ENCODE measurements around the gene MGAT5B. TPM values are rescaled to one million over a fixed set of nuclear protein-coding genes. Genes with fewer than 3 reads are reported as not detected.

The MGAT5B gene
- total RNA-seq, 6 experiments from 2014 or later = 1.5 to 2.3 (median 1.8) TPM

DNA sequence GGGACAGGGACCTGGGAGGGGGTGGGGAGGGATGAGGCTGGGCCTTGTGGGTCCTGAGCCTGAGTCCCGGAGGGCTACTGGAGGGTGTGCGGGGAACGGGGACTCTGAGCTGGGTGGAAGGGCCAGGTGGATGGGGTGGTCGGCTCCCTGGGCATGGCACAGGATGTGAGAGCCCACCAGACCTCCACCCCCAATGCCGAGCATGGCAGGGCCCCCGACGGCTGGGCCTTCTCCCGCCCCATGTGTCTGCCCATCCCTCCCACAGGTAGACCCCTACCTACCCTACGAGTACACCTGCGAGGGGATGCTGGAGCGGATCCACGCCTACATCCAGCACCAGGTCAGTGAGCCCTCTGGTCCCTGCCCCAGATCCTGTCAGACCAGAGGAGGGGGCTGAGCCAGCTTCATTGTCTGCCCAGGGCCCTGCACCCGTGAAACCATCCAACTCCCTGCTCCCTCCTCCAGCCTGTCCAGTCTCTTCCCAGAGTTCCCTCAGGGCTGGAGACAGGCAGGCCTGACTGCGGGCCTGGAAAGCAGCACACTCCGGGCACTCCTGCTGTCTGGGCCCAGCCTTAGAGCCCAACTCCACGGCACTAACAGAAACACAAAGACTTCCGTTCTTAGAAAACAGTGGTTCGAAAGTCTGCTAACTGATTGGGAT lies 78.0 kb downstream of the MGAT5B start:
- H3K27me3 Mint-ChIP-seq (ENCODE audit: insufficient read depth) = peaks cover 26% of the 10 kb centered on the region
- no peaks in the 10 kb centered on the region for H3K9me3 Mint-ChIP-seq
- TF ChIP-seq, protein P1, sequence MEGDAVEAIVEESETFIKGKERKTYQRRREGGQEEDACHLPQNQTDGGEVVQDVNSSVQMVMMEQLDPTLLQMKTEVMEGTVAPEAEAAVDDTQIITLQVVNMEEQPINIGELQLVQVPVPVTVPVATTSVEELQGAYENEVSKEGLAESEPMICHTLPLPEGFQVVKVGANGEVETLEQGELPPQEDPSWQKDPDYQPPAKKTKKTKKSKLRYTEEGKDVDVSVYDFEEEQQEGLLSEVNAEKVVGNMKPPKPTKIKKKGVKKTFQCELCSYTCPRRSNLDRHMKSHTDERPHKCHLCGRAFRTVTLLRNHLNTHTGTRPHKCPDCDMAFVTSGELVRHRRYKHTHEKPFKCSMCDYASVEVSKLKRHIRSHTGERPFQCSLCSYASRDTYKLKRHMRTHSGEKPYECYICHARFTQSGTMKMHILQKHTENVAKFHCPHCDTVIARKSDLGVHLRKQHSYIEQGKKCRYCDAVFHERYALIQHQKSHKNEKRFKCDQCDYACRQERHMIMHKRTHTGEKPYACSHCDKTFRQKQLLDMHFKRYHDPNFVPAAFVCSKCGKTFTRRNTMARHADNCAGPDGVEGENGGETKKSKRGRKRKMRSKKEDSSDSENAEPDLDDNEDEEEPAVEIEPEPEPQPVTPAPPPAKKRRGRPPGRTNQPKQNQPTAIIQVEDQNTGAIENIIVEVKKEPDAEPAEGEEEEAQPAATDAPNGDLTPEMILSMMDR (IDR thresholded peaks at IDR 0.05) = no peak
- DNase-seq = no peak
- H3K27ac Mint-ChIP-seq = no peak overlapping the region
- H3K4me3 Mint-ChIP-seq = no peak overlapping the region
- H3K36me3 Mint-ChIP-seq (ENCODE audit: low read depth) = no peaks in the 10 kb centered on the region
- H3K4me1 Mint-ChIP-seq (ENCODE audit: low read depth) = no peaks in the 10 kb centered on the region

DNA sequence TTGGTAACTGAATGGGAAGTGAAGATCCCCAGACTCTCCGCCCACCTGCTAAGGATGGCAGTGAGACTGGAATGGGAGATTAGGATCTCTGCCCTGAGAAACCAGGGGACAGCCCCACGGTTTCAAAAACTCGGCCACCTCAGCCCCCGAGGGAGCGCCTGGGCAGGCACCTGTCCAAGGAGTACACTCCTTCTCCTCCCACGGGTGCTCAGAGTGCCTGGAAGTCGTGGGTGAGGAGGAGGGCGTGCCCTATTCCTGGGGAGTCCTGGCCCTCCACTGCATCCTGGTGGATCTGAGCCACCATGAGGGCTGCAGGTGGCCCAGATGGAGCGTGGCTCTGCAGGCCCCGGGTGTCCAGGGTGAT lies 78.5 kb downstream of the MGAT5B start:
- Mint-ChIP-seq H3K27me3 (ENCODE audit: insufficient read depth) (peaks cover 26% of the 10 kb centered on the region), H3K4me3 (no peak overlapping the region), H3K4me1 (ENCODE audit: low read depth) (no peaks in the 10 kb centered on the region), H3K36me3 (ENCODE audit: low read depth) (no peaks in the 10 kb centered on the region), H3K9me3 (no peaks in the 10 kb centered on the region), H3K27ac (no peak overlapping the region)
- DNase-seq = no peak
- TF ChIP-seq, protein P1 (IDR thresholded peaks at IDR 0.05) = no peak

DNA sequence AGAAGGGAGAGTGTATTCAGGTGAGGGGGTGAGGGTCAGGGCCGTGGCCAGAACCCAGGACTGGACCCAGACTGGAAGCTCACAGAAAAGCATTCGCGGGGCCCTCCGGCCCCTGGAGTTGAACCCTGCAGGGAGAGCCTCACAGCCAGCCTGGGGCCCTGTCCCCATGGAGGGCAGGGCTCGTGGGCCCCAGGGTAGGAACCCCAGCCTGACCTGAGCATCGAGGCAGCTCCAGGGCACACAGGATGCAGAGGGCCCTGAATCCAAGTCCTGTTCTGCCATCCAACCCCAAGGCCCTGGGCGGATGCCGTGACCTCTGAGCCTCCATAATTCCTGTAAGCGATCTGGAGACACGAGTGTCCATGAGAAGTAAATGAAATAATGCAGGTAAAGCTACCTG lies 79.1 kb downstream of the MGAT5B start:
- H3K9me3 Mint-ChIP-seq = no peaks in the 10 kb centered on the region
- peaks cover 26% of the 10 kb centered on the region for H3K27me3 Mint-ChIP-seq (ENCODE audit: insufficient read depth)
- no peaks in the 10 kb centered on the region for H3K36me3 Mint-ChIP-seq (ENCODE audit: low read depth)
- TF ChIP-seq, protein P1 (IDR thresholded peaks at IDR 0.05) = no peak
- DNase-seq = no peak
- H3K27ac Mint-ChIP-seq = no peak overlapping the region
- no peaks in the 10 kb centered on the region for H3K4me1 Mint-ChIP-seq (ENCODE audit: low read depth)
- no peak overlapping the region for H3K4me3 Mint-ChIP-seq

DNA sequence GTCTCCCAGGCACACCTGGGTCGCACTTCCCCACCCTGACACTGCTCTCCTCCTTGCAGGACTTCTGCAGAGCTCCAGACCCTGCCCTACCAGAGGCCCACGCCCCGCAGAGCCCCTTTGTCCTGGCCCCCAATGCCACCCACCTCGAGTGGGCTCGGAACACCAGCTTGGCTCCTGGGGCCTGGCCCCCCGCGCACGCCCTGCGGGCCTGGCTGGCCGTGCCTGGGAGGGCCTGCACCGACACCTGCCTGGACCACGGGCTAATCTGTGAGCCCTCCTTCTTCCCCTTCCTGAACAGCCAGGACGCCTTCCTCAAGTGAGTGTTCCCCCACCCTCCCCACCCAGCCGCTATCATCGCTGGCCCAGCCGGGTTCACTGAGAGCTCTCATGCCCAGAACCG lies 79.6 kb downstream of the MGAT5B start:
- H3K36me3 Mint-ChIP-seq (ENCODE audit: low read depth) = no peaks in the 10 kb centered on the region
- no peaks in the 10 kb centered on the region for H3K9me3 Mint-ChIP-seq
- H3K27me3 Mint-ChIP-seq (ENCODE audit: insufficient read depth) = peaks cover 26% of the 10 kb centered on the region

DNA sequence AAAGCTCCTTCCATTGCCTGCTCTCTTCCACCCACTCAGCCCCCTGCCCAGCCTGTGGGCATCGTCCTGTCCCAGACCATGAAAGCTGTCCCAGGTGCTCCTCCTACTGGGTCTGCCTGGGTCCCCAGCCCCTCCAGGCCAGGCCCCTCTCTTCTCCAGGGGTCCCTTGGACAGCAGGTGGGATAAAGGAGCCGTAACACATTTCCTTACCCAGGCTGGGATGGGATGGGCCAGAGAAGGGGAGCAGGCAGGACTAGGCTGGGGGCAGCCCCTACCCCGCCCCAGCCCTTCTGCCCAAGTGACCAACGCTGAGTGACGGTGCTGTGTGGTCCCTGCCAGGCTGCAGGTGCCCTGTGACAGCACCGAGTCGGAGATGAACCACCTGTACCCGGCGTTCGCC lies 80.1 kb downstream of the MGAT5B start:
- no peak overlapping the region for H3K27ac Mint-ChIP-seq
- TF ChIP-seq, protein P1 (IDR thresholded peaks at IDR 0.05) = no peak
- no peak overlapping the region for H3K4me3 Mint-ChIP-seq
- no peaks in the 10 kb centered on the region for H3K9me3 Mint-ChIP-seq
- no peaks in the 10 kb centered on the region for H3K4me1 Mint-ChIP-seq (ENCODE audit: low read depth)
- no peaks in the 10 kb centered on the region for H3K36me3 Mint-ChIP-seq (ENCODE audit: low read depth)
- DNase-seq = no peak
- H3K27me3 Mint-ChIP-seq (ENCODE audit: insufficient read depth) = peaks cover 26% of the 10 kb centered on the region

More for the DNA sequence above, 79.6 kb downstream of the MGAT5B start:
- Mint-ChIP-seq H3K27ac (no peak overlapping the region), H3K4me3 (no peak overlapping the region), H3K4me1 (ENCODE audit: low read depth) (no peaks in the 10 kb centered on the region)
- TF ChIP-seq, protein P1 (IDR thresholded peaks at IDR 0.05) = no peak
- no peak for DNase-seq

Measured in HFFc6 (cell line).